ENCODE measurements around the gene TACC2.

- TF ChIP-seq, protein P1, sequence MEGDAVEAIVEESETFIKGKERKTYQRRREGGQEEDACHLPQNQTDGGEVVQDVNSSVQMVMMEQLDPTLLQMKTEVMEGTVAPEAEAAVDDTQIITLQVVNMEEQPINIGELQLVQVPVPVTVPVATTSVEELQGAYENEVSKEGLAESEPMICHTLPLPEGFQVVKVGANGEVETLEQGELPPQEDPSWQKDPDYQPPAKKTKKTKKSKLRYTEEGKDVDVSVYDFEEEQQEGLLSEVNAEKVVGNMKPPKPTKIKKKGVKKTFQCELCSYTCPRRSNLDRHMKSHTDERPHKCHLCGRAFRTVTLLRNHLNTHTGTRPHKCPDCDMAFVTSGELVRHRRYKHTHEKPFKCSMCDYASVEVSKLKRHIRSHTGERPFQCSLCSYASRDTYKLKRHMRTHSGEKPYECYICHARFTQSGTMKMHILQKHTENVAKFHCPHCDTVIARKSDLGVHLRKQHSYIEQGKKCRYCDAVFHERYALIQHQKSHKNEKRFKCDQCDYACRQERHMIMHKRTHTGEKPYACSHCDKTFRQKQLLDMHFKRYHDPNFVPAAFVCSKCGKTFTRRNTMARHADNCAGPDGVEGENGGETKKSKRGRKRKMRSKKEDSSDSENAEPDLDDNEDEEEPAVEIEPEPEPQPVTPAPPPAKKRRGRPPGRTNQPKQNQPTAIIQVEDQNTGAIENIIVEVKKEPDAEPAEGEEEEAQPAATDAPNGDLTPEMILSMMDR (IDR thresholded peaks at IDR 0.05): no peak
- no peak for TF ChIP-seq POLR2AphosphoS5 (IDR thresholded peaks at IDR 0.05; ENCODE audit: insufficient read depth in 1 of 2, low read depth in 1 of 2)
These were observed 7.6 kb upstream of the TACC2 start for GRCh38 chr10:121981346-121981745.

Data from vagina (tissue), 2 donors.